Adipocyte (in vitro differentiated cells): ENCODE data around the gene MSI2.

Experiments used
- DNase-seq: peaks from one replicate; pipeline ENCODE4 v3.0.0-alpha.2; 2015; ENCODE audit warnings: low read depth
- H3K27me3 ChIP-seq: replicated peaks from 2 replicates; pipeline ENCODE4 v1.7.0; 2013; ENCODE audit warnings: mild to moderate bottlenecking, low read length, moderate library complexity; ENCODE audit not compliant: control insufficient read depth, insufficient read depth
- H3K36me3 ChIP-seq: 2 replicates; pipeline ENCODE4 v1.7.0; 2013; ENCODE audit warnings: low read length, mild to moderate bottlenecking, moderate library complexity; ENCODE audit not compliant: control insufficient read depth, insufficient read depth, severe bottlenecking
- H3K4me1 ChIP-seq: 2 replicates; pipeline ENCODE4 v1.7.0; 2013; ENCODE audit warnings: mild to moderate bottlenecking, low read length, moderate library complexity; ENCODE audit not compliant: control insufficient read depth, insufficient read depth
- H3K4me3 ChIP-seq: 2 replicates; pipeline ENCODE4 v1.7.0; 2013; ENCODE audit warnings: mild to moderate bottlenecking, low read length, moderate library complexity
- H3K9ac ChIP-seq: 2 replicates; pipeline ENCODE4 v1.7.0; 2013; ENCODE audit warnings: mild to moderate bottlenecking, low read length, moderate library complexity
- H3K9me3 ChIP-seq: 2 replicates; pipeline ENCODE4 v1.7.0; 2013; ENCODE audit warnings: mild to moderate bottlenecking, low read length, moderate library complexity; ENCODE audit not compliant: control insufficient read depth

The MSI2 gene

DNA sequence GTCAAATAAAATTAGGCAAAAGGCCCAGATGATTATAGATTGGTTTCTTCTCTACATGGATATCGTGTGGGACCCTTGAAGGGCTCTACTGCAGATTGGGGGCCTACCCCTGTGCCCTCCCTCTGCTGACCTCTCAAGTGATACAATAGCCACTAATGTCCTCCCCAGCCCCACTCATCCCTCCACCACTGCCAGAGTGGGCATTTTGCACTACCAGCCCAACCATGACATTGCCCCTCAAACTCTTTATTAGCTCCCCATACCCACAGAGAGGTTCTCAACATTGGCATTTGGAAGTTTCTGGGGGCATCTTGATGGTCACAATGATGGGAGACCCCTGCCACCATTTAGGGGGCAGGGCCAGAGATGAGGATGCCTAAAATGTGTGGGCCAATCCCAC lies 446.9 kb downstream of the MSI2 start:
- H3K36me3 ChIP-seq, result no peaks in the 10 kb centered on the region

DNA sequence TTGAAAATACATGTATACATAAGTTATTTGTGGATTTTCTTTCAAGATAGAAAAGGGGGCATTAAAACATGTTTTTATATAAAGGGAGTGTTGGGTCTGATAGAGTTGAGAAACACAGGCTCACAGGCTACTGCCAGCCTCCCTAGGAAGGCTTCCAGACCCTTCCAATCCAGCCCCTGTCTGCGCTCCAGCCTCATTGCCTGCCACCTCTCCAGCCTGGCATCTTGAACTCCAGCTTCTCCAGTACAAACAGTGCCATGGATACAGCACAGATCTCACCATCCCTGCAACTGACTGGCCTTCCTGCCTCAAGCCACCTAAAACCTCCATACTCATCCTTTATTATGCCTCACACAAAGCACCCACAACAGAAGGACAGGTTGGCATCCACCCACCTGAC lies 448.1 kb downstream of the MSI2 start:
- peaks cover 55% of the 10 kb centered on the region for H3K27me3 ChIP-seq
- no peaks in the 10 kb centered on the region for H3K9me3 ChIP-seq
- DNase-seq, result no peak
- no peak overlapping the region for H3K4me3 ChIP-seq
- no peak overlapping the region for H3K9ac ChIP-seq
- no peaks in the 10 kb centered on the region for H3K4me1 ChIP-seq
- H3K36me3 ChIP-seq, result no peaks in the 10 kb centered on the region

More for the DNA sequence above, 446.9 kb downstream of the MSI2 start:
- no peak for DNase-seq
- no peaks in the 10 kb centered on the region for H3K4me1 ChIP-seq
- H3K27me3 ChIP-seq, result peaks cover 54% of the 10 kb centered on the region
- no peak overlapping the region for H3K9ac ChIP-seq
- no peak overlapping the region for H3K4me3 ChIP-seq
- H3K9me3 ChIP-seq, result no peaks in the 10 kb centered on the region

DNA sequence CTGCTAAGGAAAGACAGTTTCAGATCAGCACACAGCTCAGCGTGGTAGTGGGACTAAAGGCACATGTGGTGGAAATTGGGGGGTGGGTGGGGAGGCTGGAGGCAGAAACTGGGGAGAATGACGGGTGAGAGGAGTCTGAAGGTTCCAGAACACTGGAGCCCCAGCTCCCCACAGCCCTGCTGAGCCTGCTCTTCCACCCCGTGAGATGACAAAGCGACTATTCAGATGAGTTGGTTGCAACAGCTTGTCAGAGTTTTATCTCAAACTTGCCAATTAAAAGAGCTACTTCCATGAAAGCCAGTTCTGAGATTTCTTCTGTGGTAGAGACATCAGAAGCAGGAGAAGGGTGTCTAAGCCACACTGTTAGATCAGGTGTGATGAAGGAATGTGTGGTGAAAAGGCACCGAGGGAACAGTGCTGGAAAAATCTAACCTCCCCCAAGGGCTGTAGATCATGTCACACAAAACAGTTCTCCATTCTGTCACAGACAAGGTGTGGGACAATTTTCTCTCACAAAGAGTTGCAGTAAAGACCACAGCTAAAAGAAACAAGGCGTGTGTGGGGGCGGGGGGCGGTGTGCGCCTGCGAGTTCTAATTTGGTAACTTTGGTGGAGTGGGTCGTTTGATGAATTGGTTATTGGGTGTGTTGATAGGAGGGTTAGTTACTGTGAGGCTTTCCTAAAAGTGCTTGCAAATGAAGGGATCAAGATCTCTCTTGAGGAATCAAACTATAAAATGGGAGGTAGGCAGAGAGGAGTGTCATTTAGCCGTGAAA lies 449.8 kb downstream of the MSI2 start:
- H3K4me1 ChIP-seq, result no peaks in the 10 kb centered on the region
- DNase-seq, result no peak
- no peaks in the 10 kb centered on the region for H3K36me3 ChIP-seq

DNA sequence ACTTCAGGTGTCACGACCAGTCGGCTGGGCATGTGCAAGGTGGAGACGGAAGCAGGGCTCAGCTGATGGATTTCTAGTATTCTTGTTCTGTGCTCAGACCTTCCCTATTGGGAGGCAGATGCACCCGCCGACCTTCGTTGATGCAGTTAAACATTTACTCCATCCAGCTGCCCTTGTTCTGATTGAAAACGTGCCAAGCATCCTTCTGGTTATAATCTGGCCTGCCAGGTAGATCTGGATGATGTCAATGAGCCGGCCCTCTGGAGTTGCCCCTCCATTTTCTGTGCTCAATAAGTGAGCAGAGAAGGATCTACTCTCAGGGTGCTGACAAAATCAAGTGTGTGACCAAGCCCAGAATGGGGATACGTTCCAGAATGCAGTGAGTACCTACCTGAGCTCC lies 450.4 kb downstream of the MSI2 start:
- H3K9ac ChIP-seq, result no peak overlapping the region
- no peak overlapping the region for H3K4me3 ChIP-seq
- H3K9me3 ChIP-seq, result no peaks in the 10 kb centered on the region
- H3K27me3 ChIP-seq, result peaks cover 42% of the 10 kb centered on the region
- DNase-seq, result no peak
- no peaks in the 10 kb centered on the region for H3K4me1 ChIP-seq
- no peaks in the 10 kb centered on the region for H3K36me3 ChIP-seq

More for the DNA sequence above, 449.8 kb downstream of the MSI2 start:
- peaks cover 40% of the 10 kb centered on the region for H3K27me3 ChIP-seq
- no peak overlapping the region for H3K4me3 ChIP-seq
- H3K9me3 ChIP-seq, result no peaks in the 10 kb centered on the region
- H3K9ac ChIP-seq, result no peak overlapping the region

DNA sequence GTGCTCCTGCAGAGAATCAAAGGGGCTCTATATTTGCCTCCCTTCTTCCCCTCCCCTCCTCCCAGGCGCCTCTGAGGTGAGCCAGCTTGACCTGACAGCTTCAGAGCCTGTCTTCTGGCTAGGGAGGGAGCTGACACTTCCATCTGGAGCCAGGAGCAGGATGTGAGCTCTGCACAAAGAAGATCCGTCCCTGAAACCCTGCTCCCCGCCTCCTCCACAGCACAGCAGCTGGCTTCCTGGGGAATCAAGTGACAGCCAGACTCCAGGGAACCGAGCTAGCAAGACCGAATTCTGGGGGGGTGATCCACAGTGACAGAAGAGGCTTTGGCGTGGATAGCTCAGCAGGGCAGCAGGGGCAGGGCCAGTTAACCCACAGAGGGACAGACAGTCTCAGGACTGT lies 451.6 kb downstream of the MSI2 start:
- no peaks in the 10 kb centered on the region for H3K36me3 ChIP-seq
- peaks cover 51% of the 10 kb centered on the region for H3K27me3 ChIP-seq
- no peaks in the 10 kb centered on the region for H3K9me3 ChIP-seq
- H3K4me3 ChIP-seq, result no peak overlapping the region
- H3K4me1 ChIP-seq, result no peaks in the 10 kb centered on the region
- H3K9ac ChIP-seq, result no peak overlapping the region
- peak; percentile 25 for DNase-seq

DNA sequence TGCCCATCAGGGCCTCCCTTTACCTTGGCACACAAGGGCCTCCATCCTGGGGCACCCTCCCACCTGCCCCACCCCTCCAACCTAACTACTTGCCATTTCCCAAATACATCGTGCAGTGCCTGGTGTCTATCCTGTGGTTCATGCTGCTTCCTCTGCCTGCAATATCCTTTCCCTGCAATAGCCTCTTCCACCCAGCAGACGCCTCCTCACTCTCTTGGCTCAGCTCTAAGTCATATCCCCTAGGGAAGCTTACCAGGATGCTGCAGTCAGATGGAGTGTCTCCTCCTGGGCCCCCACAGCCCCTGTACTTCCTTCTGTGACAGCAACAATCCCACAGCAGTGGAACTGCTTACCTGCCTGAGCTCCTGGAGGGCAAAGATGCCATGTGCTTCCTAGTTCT lies 452.1 kb downstream of the MSI2 start:
- Histone ChIP-seq H3K27me3 (peaks cover 56% of the 10 kb centered on the region), H3K4me3 (no peak overlapping the region), H3K9ac (no peak overlapping the region), H3K9me3 (no peaks in the 10 kb centered on the region), H3K36me3 (no peaks in the 10 kb centered on the region), H3K4me1 (no peaks in the 10 kb centered on the region)
- no peak for DNase-seq

DNA sequence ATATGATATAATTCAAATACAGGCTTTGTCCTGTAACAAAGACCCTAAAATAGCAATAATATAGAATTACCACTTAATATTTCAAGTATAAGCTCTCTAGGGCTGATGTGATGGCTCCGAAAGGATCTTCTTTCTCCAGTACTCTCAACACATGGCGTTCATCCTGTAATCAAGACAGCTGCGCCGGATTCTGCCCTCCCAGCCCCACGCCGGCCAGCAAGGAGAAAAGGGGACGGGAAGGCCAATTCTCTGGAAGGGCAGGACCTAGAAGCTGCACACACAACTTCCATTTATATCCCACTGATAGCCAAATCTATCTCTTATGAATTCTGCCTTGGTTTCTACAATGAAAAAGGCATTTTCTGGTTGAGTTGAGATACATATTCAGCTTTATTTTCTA lies 456.8 kb downstream of the MSI2 start:
- Histone ChIP-seq H3K9me3 (no peaks in the 10 kb centered on the region), H3K36me3 (no peaks in the 10 kb centered on the region), H3K4me3 (no peak overlapping the region), H3K9ac (no peak overlapping the region), H3K27me3 (peaks cover 62% of the 10 kb centered on the region), H3K4me1 (no peaks in the 10 kb centered on the region)
- DNase-seq, result no peak

DNA sequence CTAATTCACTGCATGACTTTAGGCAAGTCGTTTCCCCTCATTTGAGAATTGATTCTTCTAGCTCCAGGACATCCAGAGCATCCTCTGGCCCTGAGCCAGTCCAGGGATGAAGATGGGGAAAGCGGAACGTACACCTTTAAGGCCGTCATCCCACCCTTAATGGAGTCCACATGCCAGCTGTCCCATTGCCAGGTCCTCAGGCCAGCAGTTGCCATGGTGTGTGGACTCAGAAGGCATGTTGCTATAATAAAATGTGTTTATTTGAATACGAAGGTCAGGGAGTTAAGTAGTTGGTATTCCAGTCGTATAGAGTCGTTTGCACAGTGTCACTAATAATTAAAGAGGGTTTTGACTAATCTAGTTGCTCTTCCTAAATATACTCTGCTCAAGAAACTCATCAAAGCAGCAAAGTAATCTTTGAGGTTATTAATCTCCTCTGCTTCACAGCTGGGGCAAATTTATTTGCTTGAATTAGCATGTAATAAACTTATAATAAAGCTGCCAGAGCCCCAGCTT lies 458.4 kb downstream of the MSI2 start:
- Histone ChIP-seq H3K9me3 (no peaks in the 10 kb centered on the region), H3K9ac (no peak overlapping the region), H3K4me1 (no peaks in the 10 kb centered on the region), H3K36me3 (no peaks in the 10 kb centered on the region), H3K4me3 (no peak overlapping the region), H3K27me3 (peaks cover 51% of the 10 kb centered on the region)
- no peak for DNase-seq

DNA sequence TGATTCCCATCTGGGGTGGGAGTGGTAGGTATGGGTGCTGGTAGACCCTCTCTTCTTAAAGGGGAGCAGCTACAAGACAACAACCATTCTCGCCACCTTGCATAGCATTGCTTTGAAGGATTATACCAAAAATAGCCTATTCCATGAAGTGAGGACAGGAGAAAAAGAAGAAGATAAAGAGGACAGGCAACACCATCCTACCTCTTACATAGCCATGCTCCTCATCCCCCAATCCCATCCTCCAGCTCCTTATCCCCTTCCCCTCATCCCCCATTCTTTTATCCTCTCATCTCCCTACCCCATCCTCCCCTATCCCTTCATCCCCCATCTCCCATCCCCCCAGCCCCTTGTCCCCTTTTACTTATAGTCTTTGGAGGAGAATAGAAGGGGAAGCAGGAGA lies 459.7 kb downstream of the MSI2 start:
- H3K4me3 ChIP-seq, result no peak overlapping the region
- no peaks in the 10 kb centered on the region for H3K4me1 ChIP-seq
- DNase-seq, result no peak
- H3K9me3 ChIP-seq, result no peaks in the 10 kb centered on the region
- no peaks in the 10 kb centered on the region for H3K36me3 ChIP-seq
- no peak overlapping the region for H3K9ac ChIP-seq
- H3K27me3 ChIP-seq, result peaks cover 51% of the 10 kb centered on the region

DNA sequence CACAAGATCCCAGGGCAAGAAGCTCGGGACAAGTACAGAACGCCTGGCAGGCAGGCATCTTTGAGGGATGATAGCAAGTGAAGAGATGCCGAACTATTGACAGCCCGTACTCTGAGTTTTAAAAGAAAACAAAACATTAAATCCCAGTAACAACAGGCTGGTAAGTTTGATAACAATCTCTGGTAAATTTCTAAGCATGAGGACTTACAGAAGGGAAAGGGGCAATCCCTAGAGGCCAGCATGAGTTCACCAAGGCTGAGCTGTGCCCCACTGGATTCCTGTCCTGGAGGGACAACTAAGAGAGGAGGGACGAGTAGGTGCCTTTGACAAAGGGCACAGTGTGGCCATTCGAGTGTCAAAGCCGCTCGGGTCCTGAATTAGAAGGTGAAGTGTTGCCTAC lies 462.6 kb downstream of the MSI2 start:
- Histone ChIP-seq H3K9me3 (no peaks in the 10 kb centered on the region), H3K4me1 (no peaks in the 10 kb centered on the region), H3K36me3 (no peaks in the 10 kb centered on the region), H3K27me3 (peaks cover 39% of the 10 kb centered on the region), H3K4me3 (no peak overlapping the region), H3K9ac (no peak overlapping the region)
- no peak for DNase-seq

DNA sequence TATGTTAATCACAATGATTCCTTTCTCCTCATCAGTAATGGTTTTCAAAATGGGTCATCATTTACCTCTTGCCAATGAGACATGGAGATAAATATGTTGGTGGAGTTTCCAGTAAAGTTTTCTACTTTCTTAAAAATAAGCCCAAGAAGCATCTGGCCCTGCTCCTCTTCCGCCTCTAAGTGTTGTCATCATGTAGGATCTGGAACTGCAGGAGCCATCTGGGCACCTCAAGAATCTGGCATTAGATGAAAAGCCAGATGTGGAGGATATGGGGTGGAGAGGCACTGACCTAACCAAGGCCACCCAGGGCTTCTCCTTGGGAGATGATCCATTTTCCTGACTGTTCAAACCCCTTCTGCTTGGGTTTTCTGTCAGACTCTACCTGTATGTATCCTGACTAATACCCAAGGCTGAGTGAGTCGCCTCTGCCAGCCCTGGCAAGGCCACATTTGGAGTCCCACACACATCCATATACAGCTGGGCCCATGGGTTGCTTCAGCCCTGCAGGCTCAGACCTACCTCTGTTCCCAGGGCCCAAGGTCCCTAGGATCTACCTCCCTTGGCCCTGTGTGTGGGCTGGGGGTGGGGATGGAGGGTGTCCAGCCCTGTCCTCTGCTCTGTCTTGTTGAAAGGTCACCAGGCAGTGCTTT lies 464.2 kb downstream of the MSI2 start:
- Histone ChIP-seq H3K9ac (no peak overlapping the region), H3K4me1 (no peaks in the 10 kb centered on the region), H3K4me3 (no peak overlapping the region), H3K27me3 (peaks cover 38% of the 10 kb centered on the region), H3K36me3 (no peaks in the 10 kb centered on the region), H3K9me3 (no peaks in the 10 kb centered on the region)
- DNase-seq, result no peak
